ENCODE data around the gene NHLH1. TPM values are rescaled to one million over a fixed set of nuclear protein-coding genes. Genes with fewer than 3 reads are reported as not detected.
"Not testable (repeated sequence)": the region's sequence is repeated elsewhere in the genome, so short reads cannot be mapped to it uniquely, and the experiment has no call there.

The NHLH1 gene
- total and polyA plus RNA-seq, 5 experiments from 2014 or later: 0.38 to 0.47 TPM; not detected in 3

DNA sequence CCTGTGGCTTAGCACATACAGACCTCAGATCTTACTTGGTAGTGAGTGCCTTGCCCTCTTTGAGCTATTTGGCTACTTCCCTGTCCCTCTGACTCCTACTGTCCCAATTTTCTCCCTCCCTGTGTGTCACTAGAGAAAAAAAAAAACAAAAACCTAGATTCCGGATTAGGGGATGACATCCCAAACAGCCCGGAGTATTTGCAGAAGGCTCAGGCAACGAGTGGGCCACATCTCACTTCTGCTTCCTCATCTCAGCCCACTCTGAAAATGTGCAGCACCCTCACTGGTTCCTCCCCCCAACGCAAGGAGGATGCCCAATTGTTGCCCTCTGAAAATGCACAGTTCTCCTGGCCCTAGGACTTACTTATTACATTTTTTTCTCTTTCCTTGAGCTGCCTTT lies 4.9 kb downstream of the NHLH1 start:
- no peaks in the 10 kb centered on the region for H3K36me3 Mint-ChIP-seq
- peaks cover 0 to 8% (median 2%) of the 10 kb centered on the region in 5 donors for H3K27me3 Mint-ChIP-seq
- no peak for DNase-seq
- H3K27ac Mint-ChIP-seq: peak overlapping the region in 1 of 10 donors; percentile 73
- H3K4me1 Mint-ChIP-seq: peaks cover 13 to 21% (median 14%) of the 10 kb centered on the region in 4 donors
- POLR2A ChIA-PET: interaction anchor here (0.6 kb wide), 2 partner anchors 9 to 87 kb away, joined by 3 read pairs; partner anchors contain the start of gene PEX19
- no peak for ATAC-seq
- no peak overlapping the region for H3K4me3 Mint-ChIP-seq
- no peaks in the 10 kb centered on the region for H3K9me3 Mint-ChIP-seq

DNA sequence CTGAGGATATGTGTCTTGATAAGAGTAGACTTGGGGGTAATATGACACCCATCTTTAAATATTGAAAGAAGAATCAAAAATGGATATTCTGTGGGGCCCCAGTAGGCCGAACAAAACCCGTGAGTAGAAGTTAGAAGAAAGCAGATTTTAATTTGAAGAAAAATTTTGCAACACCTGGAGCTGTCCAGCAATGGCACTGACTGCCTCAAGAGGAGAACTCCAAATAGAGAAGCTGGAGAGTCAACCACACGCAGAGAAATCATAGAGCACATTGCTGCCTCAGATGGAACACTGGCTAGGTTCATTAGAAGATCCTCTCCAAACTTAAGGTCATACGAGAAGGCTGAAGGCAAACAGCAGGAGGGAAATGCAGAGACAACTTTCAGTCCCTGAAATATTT lies 6.8 kb downstream of the NHLH1 start:
- Mint-ChIP-seq H3K27ac (peak overlapping the region in 1 of 10 donors; percentile 71), H3K4me1 (peaks cover 11 to 21% (median 14%) of the 10 kb centered on the region in 4 donors), H3K9me3 (no peaks in the 10 kb centered on the region), H3K27me3 (peaks cover 0 to 8% (median 2%) of the 10 kb centered on the region in 5 donors), H3K36me3 (no peaks in the 10 kb centered on the region), H3K4me3 (no peak overlapping the region)
- POLR2A ChIA-PET: interaction anchor here (0.6 kb wide), 1 partner anchor 95 kb away, joined by 4 read pairs; no protein-coding TSS in a partner anchor
- ATAC-seq (no peak), DNase-seq (no peak)

DNA sequence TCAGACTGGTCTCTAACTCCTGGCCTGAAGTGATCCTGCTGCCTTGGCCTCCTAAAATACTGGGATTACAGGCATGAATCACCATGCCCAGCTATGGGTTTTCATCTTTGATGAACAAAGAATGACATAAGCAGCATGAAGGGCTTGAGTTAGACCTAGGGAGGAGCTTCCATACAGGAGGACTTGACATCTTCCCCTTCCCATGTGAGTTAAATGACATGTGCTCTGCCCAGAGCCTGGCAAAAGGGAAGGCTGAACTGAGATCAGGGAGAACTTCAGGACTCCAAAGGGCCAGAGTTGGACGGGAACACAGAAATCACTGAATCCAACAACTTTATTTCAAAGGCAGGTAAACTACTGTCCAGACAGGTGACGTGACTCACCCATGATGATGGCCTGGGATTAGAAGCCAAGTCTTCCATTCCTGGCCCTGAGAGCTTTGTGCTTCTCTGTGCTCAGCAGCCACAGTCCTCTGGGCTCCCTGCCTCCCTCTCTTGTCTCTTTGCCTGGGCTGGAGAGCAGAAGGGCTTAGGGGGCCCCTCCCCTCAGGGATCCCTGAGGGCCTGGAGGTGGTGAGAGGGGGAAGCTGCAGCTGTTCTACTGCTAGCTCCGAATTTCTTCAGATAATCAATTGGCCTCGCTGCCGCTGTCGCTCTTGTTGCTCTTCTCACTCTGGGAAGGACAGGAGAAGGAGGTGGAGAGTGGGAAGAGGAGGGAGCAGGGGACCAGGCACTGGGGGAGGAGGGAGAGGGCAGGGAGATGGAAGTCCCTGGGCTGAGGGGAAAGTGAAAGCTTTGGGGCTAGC lies 7.6 kb downstream of the NHLH1 start:
- H3K27me3 Mint-ChIP-seq: peaks cover 0 to 8% (median 2%) of the 10 kb centered on the region in 5 donors
- no peak overlapping the region for H3K4me3 Mint-ChIP-seq
- no peaks in the 10 kb centered on the region for H3K9me3 Mint-ChIP-seq
- ATAC-seq: no peak
- no peaks in the 10 kb centered on the region for H3K36me3 Mint-ChIP-seq
- DNase-seq: no peak
- peaks cover 11 to 21% (median 14%) of the 10 kb centered on the region in 4 donors for H3K4me1 Mint-ChIP-seq
- POLR2A ChIA-PET: interaction anchor here (0.7 to 1.4 kb wide), 2 partner anchors 23 to 148 kb away, joined by 3 to 4 read pairs; no protein-coding TSS in a partner anchor
- peak overlapping the region in 1 of 10 donors; percentile 24 for H3K27ac Mint-ChIP-seq

DNA sequence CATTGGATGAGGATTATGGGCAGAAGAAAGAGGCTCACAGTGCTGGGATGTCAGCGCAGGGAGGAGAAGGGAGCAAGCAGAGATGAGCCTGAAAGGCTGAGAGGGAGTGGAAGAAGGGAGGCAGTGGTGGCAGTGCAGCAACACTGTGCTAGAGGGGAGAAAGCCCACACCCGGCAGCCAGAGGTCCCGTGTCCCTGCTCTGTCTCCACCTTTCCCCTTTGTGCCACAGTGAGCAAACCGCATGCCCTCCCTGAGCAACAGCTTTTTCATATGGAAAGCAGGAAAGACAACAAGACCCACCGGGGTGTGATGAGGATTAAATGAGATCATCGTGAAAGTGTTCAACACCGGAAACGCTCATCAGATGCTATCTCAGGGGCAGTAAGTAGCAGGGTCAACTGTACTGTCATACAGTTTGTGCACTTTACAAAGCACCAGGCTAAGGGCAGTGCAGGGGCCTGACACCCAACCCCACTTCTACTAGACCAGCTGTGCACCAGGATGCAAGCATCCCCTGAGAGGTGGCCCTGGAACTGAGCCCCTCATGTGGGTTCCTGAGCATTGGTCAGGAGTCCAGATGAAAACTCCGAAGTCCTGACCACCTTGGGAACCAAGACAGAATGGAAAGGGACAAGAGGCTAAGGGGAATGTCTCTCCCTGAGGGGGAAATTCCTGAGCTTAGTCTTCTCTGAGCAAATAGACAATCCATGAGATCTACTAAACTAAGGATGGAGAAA lies 9.1 kb downstream of the NHLH1 start:
- DNase-seq: no peak

DNA sequence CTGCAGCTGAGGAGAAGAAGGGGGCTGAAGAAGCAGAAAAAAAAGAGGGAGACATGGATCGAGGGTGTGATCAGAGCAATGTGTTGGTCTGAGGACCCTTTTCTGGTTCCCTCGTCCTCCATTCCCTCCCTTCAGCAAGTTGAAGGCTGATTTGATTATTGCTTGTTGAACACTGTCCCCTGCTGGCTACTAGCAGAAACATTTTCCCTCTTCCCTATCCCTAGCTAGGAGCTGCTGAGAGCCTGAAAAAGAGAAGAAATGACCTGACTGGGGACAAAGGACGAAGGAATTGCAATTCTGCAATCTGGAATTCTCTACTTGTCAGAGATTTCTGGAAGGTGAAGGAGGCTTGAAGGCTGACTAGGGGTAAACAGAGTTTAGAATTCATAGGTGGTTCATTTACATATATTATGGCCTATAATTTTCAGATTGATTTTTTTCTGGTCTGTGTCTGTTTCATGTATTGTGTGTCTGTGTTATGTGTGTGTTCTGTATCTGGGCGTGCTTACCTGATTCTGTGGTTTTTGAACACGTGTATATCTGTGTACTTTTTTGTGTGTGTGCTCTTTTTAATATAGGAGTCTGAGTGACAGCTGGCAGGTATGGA lies 9.8 kb downstream of the NHLH1 start:
- no peaks in the 10 kb centered on the region for H3K36me3 Mint-ChIP-seq
- peaks cover 11 to 21% (median 14%) of the 10 kb centered on the region in 4 donors for H3K4me1 Mint-ChIP-seq
- no peaks in the 10 kb centered on the region for H3K9me3 Mint-ChIP-seq
- ATAC-seq (peak; percentile 77 to 90), DNase-seq (peak in 6 of 10 donors; percentile 12 to 52 (median 40))
- POLR2A ChIA-PET: interaction anchor here (0.6 kb wide), 1 partner anchor 169 kb away, joined by 5 read pairs; no protein-coding TSS in a partner anchor
- H3K4me3 Mint-ChIP-seq: peak overlapping the region in 3 of 10 donors; percentile 16 to 48 (median 20)
- peaks cover 0 to 8% (median 2%) of the 10 kb centered on the region in 5 donors for H3K27me3 Mint-ChIP-seq
- peak overlapping the region in 1 of 10 donors; percentile 13 for H3K27ac Mint-ChIP-seq

More for the DNA sequence above, 9.1 kb downstream of the NHLH1 start:
- H3K27ac Mint-ChIP-seq: peak overlapping the region in 5 of 10 donors; percentile 7 to 69 (median 53)
- no peaks in the 10 kb centered on the region for H3K9me3 Mint-ChIP-seq
- peaks cover 11 to 21% (median 14%) of the 10 kb centered on the region in 4 donors for H3K4me1 Mint-ChIP-seq
- H3K36me3 Mint-ChIP-seq: no peaks in the 10 kb centered on the region
- H3K27me3 Mint-ChIP-seq: peaks cover 0 to 8% (median 2%) of the 10 kb centered on the region in 5 donors
- H3K4me3 Mint-ChIP-seq: peak overlapping the region in 8 of 10 donors; percentile 5 to 67 (median 42)
- POLR2A ChIA-PET: interaction anchor here (0.7 to 1.4 kb wide), 2 partner anchors 11 to 24 kb away, joined by 3 to 5 read pairs; no protein-coding TSS in a partner anchor
- ATAC-seq: peak in 1 of 2 donors; percentile 20

DNA sequence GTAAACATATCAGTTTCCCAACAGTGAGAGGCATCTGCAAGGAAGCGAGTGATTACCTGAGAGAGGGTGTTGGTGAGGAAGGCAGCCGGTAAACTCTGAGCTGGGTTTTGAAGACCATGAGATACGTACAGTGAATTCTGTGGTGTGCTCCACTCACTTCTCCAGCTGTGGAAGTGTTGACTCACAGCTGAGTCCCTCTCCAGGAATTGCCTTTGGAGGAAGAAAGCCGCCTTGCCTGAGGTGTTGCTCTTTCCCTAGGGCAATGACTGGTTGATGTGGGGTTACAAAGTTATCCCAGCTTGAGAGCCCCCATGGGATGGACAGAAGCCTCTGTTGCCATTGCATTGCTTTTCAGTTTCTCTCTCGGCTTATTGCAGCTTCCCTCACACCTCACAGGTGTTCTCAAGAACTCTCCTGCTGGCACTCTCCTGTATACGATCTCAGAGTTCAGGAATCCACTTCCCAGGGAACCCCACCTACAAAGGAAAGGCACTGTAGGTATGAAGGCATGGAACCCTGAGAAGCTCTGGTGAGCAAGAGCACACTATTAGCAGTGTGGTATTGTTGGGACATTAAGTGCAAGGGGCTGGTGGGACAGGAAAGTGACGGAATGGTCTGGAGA lies 10.8 kb downstream of the NHLH1 start:
- no peak for ATAC-seq
- Mint-ChIP-seq H3K27ac (no peak overlapping the region), H3K27me3 (peaks cover 0 to 8% (median 2%) of the 10 kb centered on the region in 5 donors), H3K36me3 (no peaks in the 10 kb centered on the region), H3K9me3 (no peaks in the 10 kb centered on the region), H3K4me1 (peaks cover 9 to 21% (median 14%) of the 10 kb centered on the region in 4 donors), H3K4me3 (no peak overlapping the region)
- POLR2A ChIA-PET: no interaction called here
- no peak for DNase-seq

DNA sequence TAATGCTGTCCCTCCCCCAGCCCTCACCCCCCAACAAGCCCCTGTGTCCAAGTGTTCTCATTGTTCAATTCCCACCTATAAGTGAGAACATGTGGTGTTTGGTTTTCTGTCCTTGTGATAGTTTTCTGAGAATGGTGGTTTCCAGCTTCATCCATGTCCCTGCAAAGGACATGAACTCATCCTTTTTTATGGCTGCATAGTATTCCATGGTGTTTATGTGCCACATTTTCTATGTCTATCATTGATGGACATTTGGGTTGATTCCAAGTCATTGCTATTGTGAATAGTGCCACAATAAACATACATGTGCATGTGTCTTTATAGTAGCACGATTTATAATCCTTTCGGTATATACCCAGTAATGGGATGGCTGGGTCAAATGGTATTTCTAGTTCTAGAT lies 17.9 kb downstream of the NHLH1 start:
- H3K4me1 Mint-ChIP-seq, ATAC-seq, POLR2A ChIA-PET, H3K4me3 Mint-ChIP-seq, H3K27ac Mint-ChIP-seq, H3K9me3 Mint-ChIP-seq, DNase-seq, H3K36me3 Mint-ChIP-seq: not testable (repeated sequence)
- H3K27me3 Mint-ChIP-seq: peaks cover 0 to 14% (median 4%) of the 10 kb centered on the region in 5 donors

DNA sequence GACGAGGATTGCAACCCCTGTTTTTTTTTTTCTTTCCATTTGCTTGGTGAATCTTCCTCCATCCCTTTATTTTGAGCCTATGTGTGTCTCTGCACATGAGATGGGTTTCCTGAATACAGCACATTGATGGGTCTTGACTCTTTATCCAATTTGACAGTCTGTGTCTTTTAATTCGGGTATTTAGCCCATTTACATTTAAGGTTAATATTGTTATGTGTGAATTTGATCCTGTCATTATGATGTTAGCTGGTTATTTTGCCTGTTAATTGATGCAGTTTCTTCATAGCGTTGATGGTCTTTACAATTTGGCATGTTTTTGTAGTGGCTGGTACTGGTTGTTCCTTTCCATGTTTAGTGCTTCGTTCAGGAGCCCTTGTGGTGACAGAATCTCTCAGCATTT lies 21.5 kb downstream of the NHLH1 start:
- H3K27ac Mint-ChIP-seq, ATAC-seq, DNase-seq, H3K4me3 Mint-ChIP-seq, POLR2A ChIA-PET, H3K36me3 Mint-ChIP-seq, H3K4me1 Mint-ChIP-seq, H3K9me3 Mint-ChIP-seq: not testable (repeated sequence)
- peaks cover 0 to 14% (median 6%) of the 10 kb centered on the region in 5 donors for H3K27me3 Mint-ChIP-seq

DNA sequence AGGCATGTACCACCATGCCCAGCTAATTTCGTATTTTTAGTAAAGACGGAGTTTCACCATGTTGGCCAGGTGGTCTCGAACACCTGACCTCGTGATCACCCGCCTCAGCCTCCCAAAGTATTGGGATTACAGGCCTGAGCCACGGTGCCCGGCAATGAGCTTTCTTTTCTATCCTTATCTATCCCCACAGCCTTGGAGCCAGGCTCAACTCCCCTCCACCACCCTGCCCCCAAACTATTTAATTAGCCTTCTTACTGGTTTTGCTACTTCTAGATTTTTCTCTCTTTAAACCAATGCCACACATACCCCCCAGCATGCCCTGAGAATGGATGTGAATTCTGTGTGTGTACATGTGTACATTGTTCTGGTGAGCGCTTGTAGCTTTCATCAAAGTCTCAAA lies 27.8 kb downstream of the NHLH1 start:
- no peak overlapping the region for H3K4me3 Mint-ChIP-seq
- no peak for ATAC-seq
- peaks cover 1 to 8% (median 3%) of the 10 kb centered on the region in 5 donors for H3K27me3 Mint-ChIP-seq
- peaks cover 0 to 2% (median 0%) of the 10 kb centered on the region in 4 donors for H3K4me1 Mint-ChIP-seq
- no peak for DNase-seq
- no peak overlapping the region for H3K27ac Mint-ChIP-seq
- no peaks in the 10 kb centered on the region for H3K36me3 Mint-ChIP-seq
- H3K9me3 Mint-ChIP-seq: peaks cover 0 to 3% (median 0%) of the 10 kb centered on the region in 9 donors
- POLR2A ChIA-PET: interaction anchor here (0.6 kb wide), 1 partner anchor 401 kb away, joined by 5 read pairs; no protein-coding TSS in a partner anchor

DNA sequence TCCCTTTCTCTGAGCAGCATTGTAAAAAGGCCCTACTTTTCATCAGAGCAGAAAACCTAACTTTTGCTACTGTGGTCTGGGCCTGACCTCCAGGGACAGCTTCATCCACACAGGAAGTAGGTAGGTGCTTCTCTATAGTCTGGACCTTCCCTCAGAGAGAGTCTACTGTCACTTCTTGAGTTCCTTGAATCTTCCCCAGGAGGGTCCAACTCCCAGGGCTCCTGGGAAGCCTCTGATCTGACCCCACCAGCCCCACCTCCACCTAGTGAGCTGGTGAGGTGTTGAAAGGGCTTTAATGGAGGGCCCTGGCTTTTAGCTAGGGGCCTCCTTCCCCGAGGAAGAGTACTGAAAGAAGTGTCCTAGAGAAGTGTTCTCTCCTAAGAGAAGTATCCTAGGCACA lies 30.8 kb downstream of the NHLH1 start:
- POLR2A ChIA-PET: no interaction called here
- no peak for ATAC-seq
- DNase-seq: no peak
- Mint-ChIP-seq H3K4me1 (peaks cover 7 to 13% (median 8%) of the 10 kb centered on the region in 4 donors), H3K27ac (peak overlapping the region in 1 of 10 donors; percentile 54), H3K36me3 (no peaks in the 10 kb centered on the region), H3K4me3 (no peak overlapping the region), H3K9me3 (no peaks in the 10 kb centered on the region), H3K27me3 (peaks cover 5 to 18% (median 10%) of the 10 kb centered on the region in 5 donors)

DNA sequence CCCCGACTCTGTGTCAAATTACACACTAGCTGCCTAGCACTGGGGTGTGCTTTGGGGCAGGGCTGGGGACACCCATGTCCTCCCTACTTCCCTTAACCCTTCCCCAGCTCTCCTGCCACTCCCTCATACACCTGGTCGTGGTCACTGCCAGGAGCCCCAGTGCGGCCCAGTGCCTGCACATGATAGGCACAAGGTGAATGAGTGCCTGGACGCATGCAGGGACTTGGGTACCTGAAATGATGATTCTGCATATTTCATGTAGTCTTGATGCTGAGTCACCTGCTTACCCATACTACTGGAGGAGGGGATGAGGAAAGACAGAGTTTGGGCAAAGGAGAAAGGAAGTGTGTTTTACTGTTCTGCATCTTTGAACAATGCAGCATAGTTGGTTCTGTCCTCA lies 32.0 kb downstream of the NHLH1 start:
- Mint-ChIP-seq H3K9me3 (no peaks in the 10 kb centered on the region), H3K27me3 (peaks cover 4 to 18% (median 10%) of the 10 kb centered on the region in 5 donors), H3K4me1 (peaks cover 7 to 13% (median 9%) of the 10 kb centered on the region in 4 donors), H3K27ac (peak overlapping the region in 1 of 10 donors; percentile 23), H3K4me3 (peak overlapping the region in 9 of 10 donors; percentile 13 to 68 (median 34)), H3K36me3 (no peaks in the 10 kb centered on the region)
- POLR2A ChIA-PET: no interaction called here
- ATAC-seq: no peak
- DNase-seq: no peak

Measured in naive thymus-derived CD8-positive, alpha-beta T cell (primary cell).